Measurements from ENCODE around the gene NLGN1. TPM values are rescaled to one million over a fixed set of nuclear protein-coding genes. Genes with fewer than 3 reads are reported as not detected.
A peak's percentile ranks its signal among the peaks of the same experiment; 100 is the strongest.

The NLGN1 gene
- total RNA-seq, 1 experiment from 2014 or later = 5.2 TPM

DNA sequence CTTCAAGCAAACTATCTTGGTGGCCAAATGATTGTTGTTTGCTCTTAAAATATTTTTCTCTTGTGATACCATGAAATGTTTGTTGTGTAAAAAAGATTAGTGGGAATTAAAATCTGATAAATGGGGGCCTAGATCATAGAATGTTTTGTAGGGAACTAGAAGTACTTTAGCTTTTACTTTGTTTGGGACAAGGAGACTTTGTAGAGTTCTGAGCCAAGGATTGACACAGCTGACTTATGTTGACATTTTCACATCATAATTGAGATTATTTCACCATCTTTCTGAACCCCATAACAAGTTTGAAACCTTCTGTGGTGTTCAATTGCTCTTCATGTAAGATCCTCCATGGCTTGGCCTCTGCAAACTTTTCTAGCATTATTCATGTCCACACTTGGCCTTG, 235.4 kb downstream of the NLGN1 start:
- Histone ChIP-seq H3K14ac (ENCODE audit: insufficient read depth, low read length) (no peak overlapping the region), H3K18ac (ENCODE audit: insufficient read length, low read depth, low read length) (no peak overlapping the region), H2BK20ac (ENCODE audit: low read depth, low read length, poor library complexity, severe bottlenecking) (no peak overlapping the region), H2AK5ac (ENCODE audit: insufficient read length, low read length) (no peak overlapping the region), H3K4me2 (ENCODE audit: insufficient read depth, insufficient read length, low read length) (no peak overlapping the region), H4K20me1 (ENCODE audit: control insufficient read depth, insufficient read depth, insufficient read length) (no peaks in the 10 kb centered on the region), H3K79me1 (ENCODE audit: insufficient read depth, low read depth, low read length, poor library complexity, severe bottlenecking) (no peaks in the 10 kb centered on the region), H4K8ac (replicated peaks; ENCODE audit: insufficient read length, low read depth, low read length) (no peak overlapping the region), H3T11ph (ENCODE audit: low read length) (no peak overlapping the region), H2AFZ (ENCODE audit: low read length) (no peak overlapping the region), H3K56ac (ENCODE audit: insufficient read length, low read depth, low read length) (no peak overlapping the region), H3K9me3 (ENCODE audit: control insufficient read depth, low read depth, low read length) (no peaks in the 10 kb centered on the region), H3K79me2 (ENCODE audit: insufficient read depth, low read length) (no peaks in the 10 kb centered on the region), H2BK12ac (ENCODE audit: insufficient read length, low read depth, low read length) (no peak overlapping the region), H4K91ac (ENCODE audit: insufficient read length, low read depth, low read length) (no peak overlapping the region), H3K27ac (ENCODE audit: insufficient read length, low read depth, low read length) (no peak overlapping the region), H3K4ac (ENCODE audit: low read depth, low read length) (no peak overlapping the region), H2BK15ac (ENCODE audit: low read depth, low read length) (no peak overlapping the region), H3K27me3 (ENCODE audit: insufficient read depth, low read length) (no peaks in the 10 kb centered on the region), H2BK120ac (ENCODE audit: low read depth, low read length, poor library complexity, severe bottlenecking) (no peak overlapping the region), H3K23ac (ENCODE audit: insufficient read length, low read depth, low read length) (no peak overlapping the region), H4K5ac (ENCODE audit: insufficient read length, low read depth, low read length) (no peak overlapping the region), H2BK5ac (ENCODE audit: insufficient read length, low read length) (no peak overlapping the region), H3K23me2 (ENCODE audit: insufficient read length, low read depth, low read length, poor library complexity, severe bottlenecking) (no peaks in the 10 kb centered on the region), H3K4me1 (ENCODE audit: insufficient read depth, low read length) (0 out of 2 replicates have a peak, but pooled peaks cover 4% of the 10 kb centered on the region), H3K9ac (ENCODE audit: extremely low read depth, insufficient read length, low read length) (no peak overlapping the region)
- Mint-ChIP-seq H3K27ac (peak overlapping the region; percentile 18 to 40 (median 33); a peak in 5 of 7 replicates), H3K27me3 (ENCODE audit: low read depth) (no peaks in the 10 kb centered on the region), H3K4me3 (no peak overlapping the region), H3K4me1 (peaks cover 0 to 13% of the 10 kb centered on the region in 2 experiments; a peak in 3 of 4 replicates), H3K9me3 (no peaks in the 10 kb centered on the region), H3K36me3 (ENCODE audit: insufficient read depth in 1 of 3, low read depth in 3 of 3) (no peaks in the 10 kb centered on the region)
- no peak for DNase-seq
- TF ChIP-seq, protein P1, sequence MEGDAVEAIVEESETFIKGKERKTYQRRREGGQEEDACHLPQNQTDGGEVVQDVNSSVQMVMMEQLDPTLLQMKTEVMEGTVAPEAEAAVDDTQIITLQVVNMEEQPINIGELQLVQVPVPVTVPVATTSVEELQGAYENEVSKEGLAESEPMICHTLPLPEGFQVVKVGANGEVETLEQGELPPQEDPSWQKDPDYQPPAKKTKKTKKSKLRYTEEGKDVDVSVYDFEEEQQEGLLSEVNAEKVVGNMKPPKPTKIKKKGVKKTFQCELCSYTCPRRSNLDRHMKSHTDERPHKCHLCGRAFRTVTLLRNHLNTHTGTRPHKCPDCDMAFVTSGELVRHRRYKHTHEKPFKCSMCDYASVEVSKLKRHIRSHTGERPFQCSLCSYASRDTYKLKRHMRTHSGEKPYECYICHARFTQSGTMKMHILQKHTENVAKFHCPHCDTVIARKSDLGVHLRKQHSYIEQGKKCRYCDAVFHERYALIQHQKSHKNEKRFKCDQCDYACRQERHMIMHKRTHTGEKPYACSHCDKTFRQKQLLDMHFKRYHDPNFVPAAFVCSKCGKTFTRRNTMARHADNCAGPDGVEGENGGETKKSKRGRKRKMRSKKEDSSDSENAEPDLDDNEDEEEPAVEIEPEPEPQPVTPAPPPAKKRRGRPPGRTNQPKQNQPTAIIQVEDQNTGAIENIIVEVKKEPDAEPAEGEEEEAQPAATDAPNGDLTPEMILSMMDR (conservative IDR thresholded peaks at IDR 0.05) = no peak

All from H9 (cell line).